ENCODE measurements around the gene WIPF1. TPM values are rescaled to one million over a fixed set of nuclear protein-coding genes. Genes with fewer than 3 reads are reported as not detected.

WIPF1 gene
- total RNA-seq, 4 donors from 2014 or later = 4.8 to 21.8 (median 7.3) TPM

DNA sequence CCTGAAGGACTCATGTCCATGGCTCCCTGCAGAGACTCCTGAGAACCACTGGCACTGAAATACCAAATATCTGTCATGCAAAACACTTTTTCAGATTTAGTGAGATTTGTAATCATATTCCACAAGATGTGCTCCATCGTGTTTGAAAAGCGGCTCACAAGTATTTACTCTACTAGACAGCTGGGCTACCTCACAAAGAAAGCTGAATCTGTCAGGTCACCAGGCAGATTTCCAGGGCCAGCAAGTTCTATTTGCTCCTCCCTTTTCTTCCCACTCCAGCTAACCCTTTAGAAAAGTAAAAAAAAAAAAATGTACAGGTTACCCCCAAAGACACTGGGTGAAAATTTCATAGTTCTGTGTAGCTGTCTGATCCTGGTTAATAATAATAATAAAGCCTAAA, 22.9 kb downstream of the WIPF1 start:
- Histone ChIP-seq H3K27me3 (no peaks in the 10 kb centered on the region), H3K4me3 (no peak overlapping the region), H3K4me1 (peaks cover 22% of the 10 kb centered on the region), H3K9me3 (no peaks in the 10 kb centered on the region), H3K36me3 (peaks cover 31% of the 10 kb centered on the region), H3K27ac (no peak overlapping the region)
- no peak for DNase-seq (ENCODE audit: low spot score in 2 of 2)
- 25% methylated on average over 2 of the region's 2 CpGs for WGBS
- TF ChIP-seq EP300 (IDR thresholded peaks at IDR 0.05) = no peak
- TF ChIP-seq POLR2AphosphoS5 (IDR thresholded peaks at IDR 0.05) = no peak
- no peak for TF ChIP-seq CTCF (IDR thresholded peaks at IDR 0.05)
- TF ChIP-seq POLR2A (IDR thresholded peaks at IDR 0.05) = no peak

- TF ChIP-seq POLR2AphosphoS5 (IDR thresholded peaks at IDR 0.05) (no peak), CTCF (IDR thresholded peaks at IDR 0.05) (no peak), EP300 (IDR thresholded peaks at IDR 0.05) (no peak), POLR2A (IDR thresholded peaks at IDR 0.05) (no peak)
- H3K4me1 ChIP-seq = peaks cover 22% of the 10 kb centered on the region
- H3K4me3 ChIP-seq = no peak overlapping the region
- whole genome bisulfite sequencing = 49% methylated on average over 6 of the region's 6 CpGs
- no peaks in the 10 kb centered on the region for H3K9me3 ChIP-seq
- H3K27me3 ChIP-seq = no peaks in the 10 kb centered on the region
- H3K27ac ChIP-seq = no peak overlapping the region
- no peak for DNase-seq (ENCODE audit: low spot score in 2 of 2)
- peaks cover 27% of the 10 kb centered on the region for H3K36me3 ChIP-seq
Measured at GRCh38 chr2:174573621-174574081, 24.0 kb downstream of the WIPF1 start.

- H3K4me3 ChIP-seq = no peak overlapping the region
- no peak overlapping the region for H3K27ac ChIP-seq
- H3K36me3 ChIP-seq = peaks cover 31% of the 10 kb centered on the region
- no peak for TF ChIP-seq POLR2AphosphoS5 (IDR thresholded peaks at IDR 0.05)
- no peak for TF ChIP-seq EP300 (IDR thresholded peaks at IDR 0.05)
- no peak for TF ChIP-seq CTCF (IDR thresholded peaks at IDR 0.05)
- no peak for TF ChIP-seq POLR2A (IDR thresholded peaks at IDR 0.05)
- H3K27me3 ChIP-seq = no peaks in the 10 kb centered on the region
- no peak for DNase-seq (ENCODE audit: low spot score in 2 of 2)
- peaks cover 22% of the 10 kb centered on the region for H3K4me1 ChIP-seq
- 91% methylated on average over 3 of the region's 3 CpGs for WGBS
- no peaks in the 10 kb centered on the region for H3K9me3 ChIP-seq
Measured at GRCh38 chr2:174572556-174572955, 25.0 kb downstream of the WIPF1 start.

- Histone ChIP-seq H3K4me3 (no peak overlapping the region), H3K9me3 (no peaks in the 10 kb centered on the region), H3K27me3 (no peaks in the 10 kb centered on the region), H3K4me1 (peaks cover 22% of the 10 kb centered on the region), H3K36me3 (peaks cover 36% of the 10 kb centered on the region), H3K27ac (no peak overlapping the region)
- TF ChIP-seq POLR2A (IDR thresholded peaks at IDR 0.05) (no peak), EP300 (IDR thresholded peaks at IDR 0.05) (no peak), POLR2AphosphoS5 (IDR thresholded peaks at IDR 0.05) (no peak), CTCF (IDR thresholded peaks at IDR 0.05) (no peak)
- no peak for DNase-seq (ENCODE audit: low spot score in 2 of 2)
- 91% methylated on average over 31 of the region's 33 CpGs for WGBS
Measured at GRCh38 chr2:174571669-174572323, 25.8 kb downstream of the WIPF1 start.

- Histone ChIP-seq H3K9me3 (no peaks in the 10 kb centered on the region), H3K27ac (no peak overlapping the region), H3K4me1 (peaks cover 22% of the 10 kb centered on the region), H3K4me3 (no peak overlapping the region), H3K36me3 (peaks cover 46% of the 10 kb centered on the region), H3K27me3 (no peaks in the 10 kb centered on the region)
- no peak for DNase-seq (ENCODE audit: low spot score in 2 of 2)
- 81% methylated on average over 8 of the region's 8 CpGs for WGBS
- TF ChIP-seq CTCF (IDR thresholded peaks at IDR 0.05) = no peak
- TF ChIP-seq POLR2A (IDR thresholded peaks at IDR 0.05) = no peak
- no peak for TF ChIP-seq POLR2AphosphoS5 (IDR thresholded peaks at IDR 0.05)
- TF ChIP-seq EP300 (IDR thresholded peaks at IDR 0.05) = no peak
Measured at GRCh38 chr2:174570318-174570958, 27.2 kb downstream of the WIPF1 start.
